NCI-H524 (cell line): ENCODE results near the gene SYCE1L.

Experiments
- DNase-seq, 2 experiments: peaks; one replicate each; lab custom pipeline; 2025; lab: John Stamatoyannopoulos, UW

SYCE1L gene

DNA sequence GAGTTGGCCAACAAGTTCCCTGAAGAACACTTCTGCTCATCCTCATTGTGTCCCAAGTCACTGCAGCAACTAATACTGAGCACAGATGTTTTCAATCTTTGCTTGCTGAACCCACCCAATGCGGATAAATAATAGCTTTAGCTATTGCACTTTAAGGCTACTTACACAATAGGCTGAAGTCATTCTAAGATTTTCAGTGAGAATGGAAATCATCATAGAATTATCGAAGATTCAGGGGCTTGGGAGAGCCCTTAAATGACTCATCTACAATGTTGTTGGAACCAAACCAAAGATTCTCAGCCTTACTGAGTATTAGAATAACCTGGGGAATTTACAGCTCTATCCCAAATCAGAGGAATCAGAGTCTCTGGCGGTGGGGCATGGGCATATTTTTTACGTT lies 51.2 kb downstream of the SYCE1L start:
- no peak for DNase-seq
